Effector CD8-positive, alpha-beta T cell (primary cell): ENCODE measurements around the gene IFRD2.

Experiments used
- DNase-seq: peaks from one replicate; lab custom pipeline; 2025; lab: John Stamatoyannopoulos, UW
- total RNA-seq, 4 experiments: gene quantifications; one replicate each; lab custom pipeline; 2026; lab: John Stamatoyannopoulos, UW

Gene IFRD2, protein sequence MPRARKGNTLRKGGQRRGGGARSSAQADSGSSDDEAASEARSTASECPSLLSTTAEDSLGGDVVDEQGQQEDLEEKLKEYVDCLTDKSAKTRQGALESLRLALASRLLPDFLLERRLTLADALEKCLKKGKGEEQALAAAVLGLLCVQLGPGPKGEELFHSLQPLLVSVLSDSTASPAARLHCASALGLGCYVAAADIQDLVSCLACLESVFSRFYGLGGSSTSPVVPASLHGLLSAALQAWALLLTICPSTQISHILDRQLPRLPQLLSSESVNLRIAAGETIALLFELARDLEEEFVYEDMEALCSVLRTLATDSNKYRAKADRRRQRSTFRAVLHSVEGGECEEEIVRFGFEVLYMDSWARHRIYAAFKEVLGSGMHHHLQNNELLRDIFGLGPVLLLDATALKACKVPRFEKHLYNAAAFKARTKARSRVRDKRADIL
- total RNA-seq, result 37.0 to 147 (median 38.6) reads per million in 4 experiments

DNA sequence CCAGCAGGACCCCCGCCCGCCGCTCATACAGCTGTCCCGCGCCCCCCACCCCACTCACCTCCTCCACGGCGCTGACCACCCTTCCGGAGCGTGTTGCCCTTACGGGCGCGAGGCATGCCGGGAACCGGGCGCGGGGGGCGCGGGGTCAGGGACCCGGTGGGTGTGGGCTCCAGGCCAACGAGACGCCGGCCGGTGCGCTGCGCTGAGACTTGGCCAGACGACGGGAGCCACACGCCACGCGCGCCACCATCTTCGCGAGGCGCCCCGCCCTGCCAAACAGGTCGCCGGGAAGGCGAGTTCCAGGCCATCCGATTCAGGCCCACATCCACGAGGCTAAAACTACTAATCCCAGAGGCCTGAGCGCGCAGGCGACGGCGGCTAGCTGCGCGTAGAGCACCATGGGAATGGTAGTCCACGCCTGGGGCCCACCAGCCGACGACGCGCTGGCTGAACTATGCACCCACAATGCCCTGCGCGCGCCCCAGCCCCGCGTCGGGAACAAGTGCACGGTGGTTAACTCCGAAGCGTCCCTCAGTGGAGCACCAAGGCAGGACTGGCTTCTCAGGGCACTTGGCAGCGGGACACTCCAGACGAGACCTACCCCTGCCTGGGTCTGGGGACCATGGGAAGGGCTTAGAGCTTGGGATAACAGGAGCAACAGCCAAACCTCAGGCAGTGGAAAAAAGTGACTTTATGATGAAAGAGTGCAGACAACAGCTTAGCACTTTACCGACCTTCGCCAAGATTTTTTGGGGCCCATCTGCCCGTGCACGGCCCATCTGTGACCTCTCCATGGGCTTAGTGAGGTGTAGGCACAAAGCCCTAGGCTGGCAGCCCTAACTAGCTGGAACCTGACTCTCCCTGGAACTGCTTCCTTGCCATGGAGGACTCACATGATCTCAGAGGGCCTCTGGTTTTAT lies at the start of gene IFRD2:
TSS of gene IFRD2 (minus strand) at position 271 of the 920 bp plus-strand sequence. CDS start at position 116, 155 bp downstream.
- peak; percentile 91 for DNase-seq

DNA sequence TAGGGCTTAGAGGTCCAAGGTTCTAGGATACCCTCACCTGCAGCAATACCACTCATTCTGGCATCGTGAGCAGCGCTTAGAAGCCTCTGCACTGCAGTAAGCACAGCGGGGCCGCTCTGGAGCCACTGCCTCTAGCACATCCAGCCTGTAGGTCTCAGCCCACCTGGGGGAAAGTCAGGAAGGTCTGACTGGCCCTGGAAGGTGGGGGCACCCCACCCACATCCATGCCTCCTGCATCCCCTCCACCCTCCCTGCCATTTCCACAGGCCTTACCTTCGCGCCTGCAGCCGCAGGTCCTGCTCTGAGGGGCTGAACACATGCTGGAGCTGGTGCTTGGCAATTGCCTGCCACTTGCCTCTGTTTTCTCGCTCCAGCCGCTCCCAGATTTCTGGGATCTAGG lies 49.3 kb upstream of the IFRD2 start:
- no peak for DNase-seq

DNA sequence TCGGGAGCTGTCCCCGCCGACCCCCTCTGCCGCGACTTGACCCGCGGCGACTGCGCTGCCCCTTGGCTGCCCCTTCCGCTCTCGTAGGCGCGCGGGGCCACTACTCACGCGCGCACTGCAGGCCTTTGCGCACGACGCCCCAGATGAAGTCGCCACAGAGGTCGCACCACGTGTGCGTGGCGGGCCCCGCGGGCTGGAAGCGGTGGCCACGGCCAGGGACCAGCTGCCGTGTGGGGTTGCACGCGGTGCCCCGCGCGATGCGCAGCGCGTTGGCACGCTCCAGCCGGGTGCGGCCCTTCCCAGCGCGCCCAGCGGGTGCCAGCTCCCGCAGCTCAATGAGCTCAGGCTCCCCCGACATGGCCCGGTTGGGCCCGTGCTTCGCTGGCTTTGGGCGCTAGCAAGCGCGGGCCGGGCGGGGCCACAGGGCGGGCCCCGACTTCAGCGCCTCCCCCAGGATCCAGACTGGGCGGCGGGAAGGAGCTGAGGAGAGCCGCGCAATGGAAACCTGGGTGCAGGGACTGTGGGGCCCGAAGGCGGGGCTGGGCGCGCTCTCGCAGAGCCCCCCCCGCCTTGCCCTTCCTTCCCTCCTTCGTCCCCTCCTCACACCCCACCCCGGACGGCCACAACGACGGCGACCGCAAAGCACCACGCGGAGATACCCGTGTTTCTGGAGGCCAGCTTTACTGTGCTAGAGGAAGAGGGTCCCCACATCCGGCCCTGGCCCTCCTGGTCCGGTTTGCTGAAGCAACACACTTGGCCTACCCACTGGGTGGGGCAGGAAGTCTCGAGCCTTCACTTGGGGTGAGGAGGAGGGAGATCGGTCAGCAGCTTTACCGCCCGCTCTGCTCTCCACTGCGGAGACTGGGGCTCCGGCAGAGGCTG lies 48.5 kb upstream of the IFRD2 start, which contains the start of gene RASSF1:
TSS of gene RASSF1 (minus strand) at position 389 of the 882 bp plus-strand sequence. CDS start at position 358, 31 bp downstream.
- peak; percentile 42 for DNase-seq

DNA sequence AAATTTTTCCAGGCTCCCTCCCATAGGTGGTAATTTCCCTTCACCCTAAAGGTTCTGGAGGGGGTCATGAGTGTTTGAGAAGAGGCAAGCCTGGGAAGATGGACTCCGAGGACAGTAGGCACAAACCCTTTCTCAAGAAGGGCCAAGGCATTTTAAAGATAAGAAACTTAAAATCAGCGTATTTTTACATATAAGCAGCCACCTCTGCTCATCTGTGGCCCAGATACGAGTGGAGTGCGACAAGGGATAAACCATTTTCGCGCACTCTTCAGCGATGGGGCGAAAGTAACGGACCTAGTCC lies 47.9 kb upstream of the IFRD2 start:
- no peak for DNase-seq

DNA sequence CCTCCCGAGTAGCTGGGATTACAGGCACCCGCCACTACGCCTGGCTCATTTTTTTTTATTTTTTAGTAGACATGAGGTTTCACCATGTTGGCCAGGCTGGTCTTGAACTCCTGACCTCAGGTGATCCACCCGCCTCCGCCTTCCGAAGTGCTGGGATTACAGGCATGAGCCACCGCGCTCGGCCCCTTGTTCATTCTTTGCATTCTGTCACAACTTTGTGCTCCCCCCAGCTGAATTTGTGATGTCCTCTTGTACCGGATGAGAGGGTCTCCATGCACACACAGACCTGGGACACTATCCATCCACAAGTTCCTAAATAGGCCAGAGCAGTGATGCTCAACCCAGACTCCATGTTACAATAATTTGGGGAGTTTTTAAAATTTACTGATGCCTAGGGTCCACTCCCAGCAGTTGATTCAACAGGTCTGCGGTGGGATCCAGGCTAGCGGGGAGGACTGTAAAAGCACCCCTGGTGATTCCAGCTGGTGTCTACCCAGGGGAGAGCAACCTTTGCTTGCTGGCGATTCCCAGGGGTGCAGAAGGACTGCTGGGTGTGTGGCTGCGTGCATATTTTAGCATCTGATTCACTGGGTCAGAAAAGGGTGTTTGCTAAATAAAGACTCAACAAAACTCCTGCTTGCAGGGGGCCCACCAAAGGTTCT lies 47.4 kb upstream of the IFRD2 start:
- DNase-seq, result no peak

DNA sequence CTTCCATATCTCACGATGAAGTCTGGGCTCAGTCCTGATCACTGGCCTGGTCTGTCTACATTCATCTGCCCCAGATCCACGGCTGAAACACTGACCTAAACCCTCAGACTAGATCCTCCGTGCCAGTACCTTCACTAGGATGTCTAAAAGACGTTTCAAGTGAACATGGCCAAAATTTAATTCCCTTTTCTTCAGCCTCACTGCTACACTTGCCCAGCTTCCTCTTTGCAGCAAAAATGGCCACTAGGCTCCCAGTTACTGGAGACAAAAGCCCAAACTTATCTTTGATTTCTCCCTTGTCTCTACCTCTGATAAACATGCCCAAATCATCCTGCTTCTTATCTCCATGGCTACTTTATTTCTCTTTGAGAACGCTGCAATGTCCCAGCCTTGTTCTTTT lies 46.7 kb upstream of the IFRD2 start:
- no peak for DNase-seq

DNA sequence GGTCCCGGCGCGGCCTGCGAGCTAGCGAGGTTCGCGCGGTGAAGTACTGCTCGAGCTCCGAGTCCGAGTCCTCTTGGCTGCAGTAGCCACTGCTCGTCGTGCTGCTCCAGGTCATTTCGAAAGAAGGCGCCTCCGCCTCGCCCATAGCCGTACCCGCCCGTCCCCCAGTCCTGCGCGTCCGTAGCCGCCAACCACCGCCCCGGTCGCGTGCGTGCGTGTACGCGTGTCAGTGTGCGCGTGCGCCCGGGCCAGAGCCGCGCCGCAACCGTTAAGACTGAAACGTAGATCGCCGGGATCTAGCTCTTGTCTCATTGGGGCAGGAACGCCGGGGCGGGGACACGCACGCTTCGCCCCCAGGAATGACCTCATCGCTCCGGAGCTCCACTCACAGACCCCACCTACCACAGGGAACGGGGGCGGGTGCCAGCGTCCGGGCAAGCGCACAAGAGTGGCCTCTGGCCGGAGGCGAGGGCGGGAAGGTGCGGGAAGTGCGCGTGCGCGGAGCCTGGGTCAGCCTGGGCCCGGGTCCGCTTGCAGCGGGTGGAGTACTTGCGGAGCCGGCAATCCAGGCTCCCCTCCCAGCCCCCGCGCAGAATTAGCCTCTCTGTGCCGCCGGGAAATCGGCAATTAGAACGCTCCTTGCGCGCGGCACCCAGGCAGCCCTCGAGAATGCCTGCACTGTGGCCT lies 45.1 kb upstream of the IFRD2 start:
- peak; percentile 91 for DNase-seq

DNA sequence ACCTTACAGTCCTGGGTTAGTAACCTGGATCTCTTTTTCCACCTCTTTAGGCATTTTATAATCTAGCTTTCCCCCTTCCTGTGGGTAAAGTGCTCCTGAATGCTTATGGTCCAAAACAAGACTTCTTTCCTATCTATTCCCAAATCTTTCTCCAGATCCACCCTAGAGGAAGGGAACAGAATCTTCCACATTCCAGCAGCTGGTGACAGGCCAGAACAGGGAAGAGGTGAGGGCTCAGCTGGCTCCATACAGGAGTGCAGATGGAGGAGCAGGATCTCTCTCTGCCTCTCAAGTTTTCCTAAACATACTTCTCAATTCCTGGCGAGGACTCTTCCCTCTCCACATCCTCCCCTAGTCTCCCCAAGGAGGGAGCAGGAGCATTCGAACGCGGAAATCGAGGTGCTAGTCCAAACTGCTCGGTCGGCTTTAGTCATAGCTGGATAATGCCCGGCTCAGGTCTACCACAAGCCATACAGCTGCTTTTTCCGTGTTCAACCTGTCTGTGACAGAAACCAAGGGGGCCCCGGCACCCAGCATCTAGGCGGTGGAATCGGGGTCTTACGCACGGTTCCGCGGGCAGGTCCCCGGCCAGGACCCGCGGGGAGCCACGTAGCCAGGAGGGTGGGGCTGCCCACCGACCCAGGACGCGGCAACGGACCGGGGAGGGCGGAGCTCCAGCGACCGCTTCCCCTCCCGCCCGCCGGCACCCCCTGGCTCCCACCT lies 44.4 kb upstream of the IFRD2 start:
- no peak for DNase-seq

DNA sequence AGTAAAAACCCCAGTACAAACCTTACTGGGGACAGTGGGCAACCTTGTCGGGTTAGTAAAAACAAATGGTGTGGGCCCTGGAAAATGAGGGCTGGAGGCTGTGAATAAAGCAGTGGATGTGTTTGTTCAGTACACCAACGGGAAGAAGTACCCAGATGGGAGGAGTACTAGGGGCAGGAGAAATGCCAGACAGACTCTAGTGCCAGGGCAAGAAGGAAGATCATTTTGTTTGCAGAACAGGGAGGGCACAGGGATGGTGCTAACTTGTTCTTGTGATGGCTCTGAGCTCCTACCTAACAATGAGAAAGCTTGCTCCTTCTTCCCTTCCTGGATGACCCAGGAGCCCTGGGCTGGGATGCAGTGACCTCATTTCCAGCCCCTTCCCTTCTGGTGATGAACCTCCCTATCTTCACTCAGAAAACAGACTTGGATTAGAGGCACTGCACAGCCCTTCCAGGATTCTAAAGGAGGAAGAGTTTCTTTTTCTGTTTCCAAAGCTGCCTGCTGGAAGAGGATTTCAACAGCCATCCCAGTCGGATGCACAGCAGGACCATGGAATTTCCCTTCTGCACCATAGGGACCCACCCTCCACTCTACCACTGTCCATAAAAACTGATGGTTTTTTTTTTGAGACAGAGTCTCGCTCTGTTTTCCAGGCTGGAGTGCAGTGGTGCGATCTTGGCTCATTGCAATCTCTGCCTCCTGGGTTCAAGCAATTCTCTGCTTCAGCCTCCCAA lies 42.3 kb upstream of the IFRD2 start:
- no peak for DNase-seq

DNA sequence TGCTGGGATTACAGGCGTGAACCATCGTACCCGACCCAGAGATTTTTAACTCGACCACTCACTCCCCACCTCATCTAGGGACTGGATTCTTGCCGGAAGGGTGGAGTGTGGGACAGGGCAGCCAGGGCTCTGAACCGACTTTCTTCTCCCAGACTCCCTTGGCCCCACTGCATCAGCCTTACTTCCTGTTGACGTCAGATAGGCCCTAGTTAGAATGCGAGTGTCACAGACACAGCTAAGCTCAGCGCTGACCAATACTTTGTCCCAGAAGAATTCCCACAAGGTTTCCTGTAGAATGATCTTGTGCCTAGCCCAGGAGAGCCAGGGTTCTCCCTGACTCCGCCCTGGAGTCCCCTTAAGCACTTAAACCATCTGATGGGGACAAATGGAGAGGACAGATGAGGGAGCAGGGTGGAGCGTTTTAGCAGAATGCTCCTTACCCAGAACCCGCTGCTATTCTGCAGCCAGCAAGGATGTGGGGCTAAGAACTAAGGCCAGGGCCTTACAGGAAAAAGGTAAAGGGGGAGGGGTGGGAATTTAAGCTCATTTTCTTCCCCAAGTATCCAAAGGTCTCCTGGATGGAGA lies 41.6 kb upstream of the IFRD2 start:
- no peak for DNase-seq

DNA sequence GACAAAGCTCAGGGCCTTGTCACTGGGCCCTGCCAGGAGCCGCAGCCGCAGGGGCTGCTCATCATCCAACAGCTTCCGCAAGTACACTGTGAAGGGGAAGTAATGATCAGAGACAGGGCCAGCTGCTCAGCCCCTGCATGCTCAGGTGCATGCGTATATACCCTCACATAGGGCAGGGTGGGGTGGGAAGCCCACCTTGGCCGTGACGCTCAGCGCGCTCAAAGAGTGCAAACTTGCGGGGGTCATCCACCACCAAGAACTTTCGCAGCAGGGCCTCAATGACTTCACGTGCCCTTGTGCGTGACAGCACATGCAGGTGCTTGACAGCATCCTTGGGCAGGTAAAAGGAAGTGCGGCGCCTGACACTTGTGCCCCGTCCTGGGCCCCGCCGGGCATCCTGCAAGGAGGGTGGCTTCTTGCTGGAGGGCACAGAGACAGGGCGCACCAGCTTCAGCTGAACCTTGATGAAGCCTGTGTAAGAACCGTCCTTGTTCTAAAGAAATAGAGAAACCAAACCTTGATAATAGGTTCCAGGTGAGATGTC lies 39.2 kb upstream of the IFRD2 start:
- DNase-seq, result no peak

DNA sequence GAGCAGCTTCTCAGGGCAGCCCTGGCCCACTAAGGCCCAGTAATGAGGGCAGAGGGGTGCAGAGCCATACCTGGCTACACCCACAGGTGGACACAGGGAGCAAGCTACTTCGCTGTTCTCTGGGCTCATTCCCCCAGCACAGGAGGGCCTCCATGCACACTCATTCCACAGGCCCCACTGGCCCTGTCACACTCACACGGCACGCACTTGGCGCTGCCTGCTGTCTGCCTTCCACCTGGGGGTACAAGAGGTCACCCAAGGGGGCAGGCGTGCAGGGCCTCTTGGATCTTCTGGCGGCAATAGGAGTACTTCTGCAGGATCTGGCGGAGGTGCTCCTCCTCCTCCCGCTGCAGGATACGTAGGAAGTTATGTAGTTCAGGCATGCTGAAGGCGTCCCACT lies 38.1 kb upstream of the IFRD2 start:
- DNase-seq, result no peak

DNA sequence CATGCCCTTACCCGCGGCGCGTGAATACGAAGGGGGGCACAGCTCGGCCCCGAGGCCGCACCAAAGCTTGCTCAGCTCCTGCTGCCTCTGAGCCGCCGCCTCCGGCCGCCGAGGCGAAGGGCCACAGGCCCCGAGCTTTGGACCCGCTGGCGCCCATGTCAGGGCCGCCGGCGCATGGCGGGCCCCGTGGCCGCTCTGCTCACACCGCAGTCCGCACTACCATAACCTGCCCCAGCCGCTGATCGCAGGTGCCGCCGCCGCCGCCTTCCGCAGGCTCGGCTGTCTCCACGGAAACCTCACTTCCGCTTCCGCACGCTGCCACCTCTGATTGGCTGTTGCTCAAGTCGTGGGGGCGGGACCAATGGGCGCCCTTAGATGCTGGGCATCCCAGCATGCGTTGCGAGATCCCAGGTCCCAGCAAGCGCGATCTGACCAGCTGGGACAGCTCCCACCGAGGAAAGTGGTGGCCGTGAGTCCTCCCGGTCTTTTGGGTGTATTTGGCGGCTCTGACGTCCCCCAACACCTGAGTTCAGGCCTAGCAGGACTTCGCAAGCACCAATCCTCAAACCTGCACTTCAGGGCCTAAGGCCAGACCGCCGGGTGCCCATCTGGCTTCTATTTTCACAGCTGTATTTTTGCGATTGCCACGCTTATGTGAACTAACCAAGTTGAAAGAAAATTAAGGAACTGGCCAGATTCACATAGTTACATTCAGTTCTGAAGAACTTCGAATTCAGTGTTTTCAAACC lies 35.9 kb upstream of the IFRD2 start, which contains the start of gene TUSC2:
TSS of gene TUSC2 (minus strand) at position 281 of the 749 bp plus-strand sequence. CDS start at position 157, 124 bp downstream.
- DNase-seq, result peak; percentile 92

DNA sequence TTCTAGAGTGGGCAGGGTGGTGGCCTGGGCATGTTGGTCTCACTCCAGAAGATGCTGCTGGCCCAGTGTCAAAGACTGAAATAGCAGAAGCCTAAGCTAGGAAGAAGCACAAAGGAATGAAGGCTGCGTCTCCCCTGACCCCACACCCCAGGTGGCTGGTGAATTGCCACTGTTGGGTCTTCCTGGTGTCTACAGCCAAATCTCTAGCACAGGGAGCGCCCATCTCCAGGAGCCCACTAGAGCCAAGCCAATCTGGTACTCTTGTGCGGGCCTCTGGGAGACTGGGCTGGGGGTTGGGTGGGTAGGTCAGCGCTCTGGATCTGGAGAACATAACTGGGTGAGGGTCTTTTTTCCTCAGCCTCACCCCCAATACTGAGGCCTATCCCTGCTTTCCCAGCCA lies 34.9 kb upstream of the IFRD2 start:
- DNase-seq, result no peak

DNA sequence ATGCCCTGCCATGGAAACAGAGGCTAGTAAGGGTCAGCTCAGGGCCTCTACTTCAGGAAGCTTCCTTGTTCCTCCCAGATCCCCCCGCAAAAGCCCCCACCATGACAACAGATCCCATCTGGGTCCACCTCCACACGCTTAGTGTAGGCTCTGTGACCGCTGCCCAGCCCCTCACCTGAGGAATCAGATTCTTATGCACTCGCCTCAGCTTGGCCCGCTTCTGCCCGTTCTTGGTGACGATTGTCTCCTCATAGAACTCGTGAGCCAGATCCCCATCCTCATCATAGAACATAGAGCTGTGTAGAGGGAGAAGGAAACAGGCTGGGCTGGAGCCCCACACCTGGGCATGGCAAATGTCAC lies 33.9 kb upstream of the IFRD2 start:
- DNase-seq, result no peak

DNA sequence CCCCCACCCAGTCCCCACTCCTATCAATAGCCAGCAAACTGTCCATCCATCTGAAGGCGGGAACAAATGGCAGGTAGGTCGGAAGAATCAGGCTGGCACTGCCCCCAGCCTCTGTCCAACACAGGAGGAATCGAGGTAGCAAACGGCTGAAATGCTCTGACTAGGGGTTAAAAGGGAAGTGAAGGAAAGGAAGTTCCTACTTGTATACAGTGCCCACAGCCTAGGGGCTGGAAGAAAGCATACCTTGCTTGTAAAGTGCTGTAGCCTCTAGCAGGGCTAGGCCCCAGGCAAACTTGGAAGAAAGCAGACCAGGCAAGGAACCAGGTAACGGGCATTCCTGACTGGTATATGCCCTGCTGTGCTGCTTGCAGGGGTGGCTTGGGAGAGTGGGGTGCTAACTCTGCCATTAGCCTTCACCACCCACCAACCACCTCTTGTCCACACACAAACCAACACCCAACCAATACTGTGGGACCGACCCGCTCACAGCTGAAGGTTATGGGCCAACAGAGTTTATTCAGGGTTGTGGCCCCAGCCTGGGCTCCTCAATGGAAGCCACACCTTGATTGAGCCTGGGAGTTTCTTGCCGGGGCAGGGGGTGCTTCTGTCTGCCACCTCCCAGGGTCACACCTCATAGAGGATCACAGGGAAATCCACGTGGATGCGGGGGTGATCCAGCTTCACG lies 33.4 kb upstream of the IFRD2 start:
- no peak for DNase-seq

DNA sequence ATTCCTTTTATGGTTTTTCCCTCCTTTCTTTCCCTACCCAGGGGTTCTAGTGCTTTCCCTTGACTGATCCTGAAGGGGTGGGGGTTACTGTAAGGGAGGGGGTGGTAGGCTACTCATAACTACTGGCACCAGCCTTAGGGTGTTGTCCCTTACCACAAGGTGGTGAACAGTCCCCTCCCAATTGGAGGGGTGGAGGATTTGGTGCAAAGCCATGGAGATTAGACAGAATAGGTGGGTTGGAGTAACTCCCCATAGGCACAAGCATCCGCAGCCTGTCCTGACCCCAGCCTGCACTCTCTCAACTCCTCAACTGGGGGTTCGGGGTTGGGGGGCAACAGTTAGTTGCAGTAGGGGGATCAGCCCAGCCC lies 32.9 kb upstream of the IFRD2 start:
- no peak for DNase-seq
